ENCODE measurements around the gene PAK1.

GRCh38 chr11:77401486-77402217 is 72.2 kb downstream of the PAK1 start:
- no peak for TF ChIP-seq CTCF (IDR thresholded peaks at IDR 0.05)
- no peak for TF ChIP-seq POLR2AphosphoS5 (IDR thresholded peaks at IDR 0.05)
- no peak for TF ChIP-seq EP300 (IDR thresholded peaks at IDR 0.05)
- TF ChIP-seq POLR2A (IDR thresholded peaks at IDR 0.05): no peak
